HEK293 (cell line): ENCODE data around the gene NBDY.

Source experiments
- CTCF ChIA-PET: fragments of 350-600 bp; formaldehyde crosslinking; extraction: SDS; loops from one replicate; lab custom pipeline; 2021; ENCODE audit warnings: antibody characterized with exemption; lab: Yijun Ruan, JAX
- POLR2A ChIA-PET: fragments of 300-600 bp; formaldehyde crosslinking; extraction: SDS; loops from one replicate; lab custom pipeline; 2020; ENCODE audit warnings: antibody characterized with exemption, inconsistent platforms; lab: Yijun Ruan, JAX
- H3K27ac ChIP-seq: fragments of 200-500 bp; sonication (Bioruptor generic); 2 replicates; pipeline ENCODE4 v1.5.1; 2014; ENCODE audit warnings: low read depth, low read length, control low read depth, inconsistent platforms; ENCODE audit errors: extremely low read depth
- H3K36me3 ChIP-seq, 2 experiments: fragments of 200-500 bp in 1 of 2; sonication (Bioruptor generic) in 1 of 2; 1 replicate in 1 of 2; 2 replicates in 1 of 2; pipeline ENCODE4 v1.5.1; 2014 to 2017; ENCODE audit warnings: inconsistent platforms in 2 of 2, low read length in 2 of 2; ENCODE audit not compliant: control insufficient read depth in 2 of 2, insufficient read depth in 1 of 2
- H3K4me1 ChIP-seq: fragments of 200-500 bp; sonication (Bioruptor generic); 2 replicates; pipeline ENCODE4 v1.5.1; 2014; ENCODE audit warnings: mild to moderate bottlenecking, low read length, inconsistent platforms; ENCODE audit not compliant: control insufficient read depth, insufficient read depth
- H3K4me3 ChIP-seq: 2 replicates; pipeline ENCODE4 v1.5.1; 2011; ENCODE audit warnings: low read depth, mild to moderate bottlenecking, control low read depth, low read length, moderate library complexity
- H3K9me3 ChIP-seq: fragments of 200-500 bp; sonication (Bioruptor generic); 2 replicates; pipeline ENCODE4 v1.5.1; 2014; ENCODE audit warnings: low read depth, low read length, inconsistent platforms; ENCODE audit not compliant: control insufficient read depth, insufficient read depth
- EGR2 ChIP-seq: fragments of 450-650 bp; formaldehyde crosslinking; IDR thresholded peaks from 2 replicates; pipeline ENCODE4 v1.5.1; 2016; ENCODE audit warnings: low read depth, missing biosample characterization, missing genetic modification characterization
- INSM2 ChIP-seq: fragments of 450-650 bp; formaldehyde crosslinking; IDR thresholded peaks from 2 replicates; pipeline ENCODE4 v1.5.1; 2016; ENCODE audit warnings: missing biosample characterization, missing genetic modification characterization
- SP2 ChIP-seq: fragments of 450-650 bp; formaldehyde crosslinking; IDR thresholded peaks from 2 replicates; pipeline ENCODE4 v1.5.1; 2016; ENCODE audit warnings: missing biosample characterization, missing genetic modification characterization
- WT1 ChIP-seq: fragments of 450-650 bp; formaldehyde crosslinking; IDR thresholded peaks from 2 replicates; pipeline ENCODE4 v1.5.1; 2016; ENCODE audit warnings: missing biosample characterization, missing genetic modification characterization
- ZBTB1 ChIP-seq: fragments of 450-650 bp; formaldehyde crosslinking; IDR thresholded peaks from 2 replicates; pipeline ENCODE4 v1.5.1; 2016; ENCODE audit warnings: missing biosample characterization, missing genetic modification characterization
- ZFP69B ChIP-seq: fragments of 450-650 bp; formaldehyde crosslinking; IDR thresholded peaks from 2 replicates; pipeline ENCODE4 v1.5.1; 2016; ENCODE audit warnings: missing biosample characterization, missing genetic modification characterization
- ZNF133 ChIP-seq: fragments of 450-650 bp; formaldehyde crosslinking; IDR thresholded peaks from 2 replicates; pipeline ENCODE4 v1.5.1; 2016; ENCODE audit warnings: missing biosample characterization, missing genetic modification characterization
- ZNF221 ChIP-seq: fragments of 450-650 bp; formaldehyde crosslinking; IDR thresholded peaks from 2 replicates; pipeline ENCODE4 v1.5.1; 2017; ENCODE audit warnings: missing biosample characterization, missing genetic modification characterization, borderline replicate concordance
- ZNF280C ChIP-seq: fragments of 450-650 bp; formaldehyde crosslinking; IDR thresholded peaks from 2 replicates; pipeline ENCODE4 v1.5.1; 2016; ENCODE audit warnings: missing biosample characterization, missing genetic modification characterization
- ZNF302 ChIP-seq: fragments of 450-650 bp; formaldehyde crosslinking; IDR thresholded peaks from 2 replicates; pipeline ENCODE4 v1.5.1; 2016; ENCODE audit warnings: missing biosample characterization, missing genetic modification characterization, low read depth
- ZNF311 ChIP-seq: fragments of 450-650 bp; formaldehyde crosslinking; IDR thresholded peaks from 2 replicates; pipeline ENCODE4 v1.5.1; 2017; ENCODE audit warnings: missing biosample characterization, missing genetic modification characterization, borderline replicate concordance
- ZNF488 ChIP-seq: fragments of 450-650 bp; formaldehyde crosslinking; IDR thresholded peaks from 2 replicates; pipeline ENCODE4 v1.5.1; 2016; ENCODE audit warnings: missing biosample characterization, missing genetic modification characterization
- ZNF621 ChIP-seq: fragments of 450-650 bp; formaldehyde crosslinking; IDR thresholded peaks from 2 replicates; pipeline ENCODE4 v1.5.1; 2017; ENCODE audit warnings: missing biosample characterization, missing genetic modification characterization
- ZNF785 ChIP-seq: fragments of 450-650 bp; formaldehyde crosslinking; IDR thresholded peaks from 2 replicates; pipeline ENCODE4 v1.5.1; 2016; ENCODE audit warnings: missing biosample characterization, missing genetic modification characterization
- ZNF843 ChIP-seq: fragments of 450-650 bp; formaldehyde crosslinking; IDR thresholded peaks from 2 replicates; pipeline ENCODE4 v1.5.1; 2016; ENCODE audit warnings: missing biosample characterization, missing genetic modification characterization
- TF ChIP-seq, protein P1 (sequence below): sonication (generic); formaldehyde crosslinking; IDR thresholded peaks from 2 replicates; pipeline ENCODE4 v1.8.1; 2022; ENCODE audit warnings: mild to moderate bottlenecking, moderate library complexity, missing genetic modification reagents
- TF ChIP-seq, protein P2 (sequence below): fragments of 450-650 bp; formaldehyde crosslinking; IDR thresholded peaks from 2 replicates; pipeline ENCODE4 v1.5.1; 2016; ENCODE audit warnings: missing biosample characterization, missing genetic modification characterization
- TF ChIP-seq, protein P3 (sequence below): fragments of 450-650 bp; formaldehyde crosslinking; IDR thresholded peaks from 2 replicates; pipeline ENCODE4 v1.5.1; 2017; ENCODE audit warnings: missing biosample characterization, missing genetic modification characterization

The NBDY gene

DNA sequence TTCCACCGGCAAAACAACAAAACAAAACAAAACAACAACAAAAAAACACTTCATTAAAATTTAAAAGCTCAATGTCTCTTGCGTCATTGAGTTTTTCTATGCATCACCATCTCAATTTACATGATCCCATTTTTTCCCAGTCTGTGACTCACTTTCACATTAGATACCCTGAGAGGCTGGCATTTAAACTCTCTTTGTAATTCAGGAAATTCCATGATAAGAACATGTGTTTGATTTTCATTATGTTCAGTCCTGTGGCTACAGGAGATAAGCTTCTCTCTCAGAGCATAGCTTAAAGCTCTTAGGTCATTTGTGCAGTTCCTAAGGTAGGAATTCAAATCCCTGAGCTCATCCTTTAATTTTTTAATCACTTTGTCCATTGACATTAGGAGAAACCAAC is 104.6 kb downstream of the NBDY start (continued):
- TF ChIP-seq ZNF280C (tag by site-specific recombination) (no peak), ZNF621 (tag by site-specific recombination) (no peak), ZBTB1 (tag by site-specific recombination) (no peak), ZNF133 (tag by site-specific recombination) (no peak), INSM2 (tag by site-specific recombination) (no peak), ZNF221 (tag by site-specific recombination) (no peak)

DNA sequence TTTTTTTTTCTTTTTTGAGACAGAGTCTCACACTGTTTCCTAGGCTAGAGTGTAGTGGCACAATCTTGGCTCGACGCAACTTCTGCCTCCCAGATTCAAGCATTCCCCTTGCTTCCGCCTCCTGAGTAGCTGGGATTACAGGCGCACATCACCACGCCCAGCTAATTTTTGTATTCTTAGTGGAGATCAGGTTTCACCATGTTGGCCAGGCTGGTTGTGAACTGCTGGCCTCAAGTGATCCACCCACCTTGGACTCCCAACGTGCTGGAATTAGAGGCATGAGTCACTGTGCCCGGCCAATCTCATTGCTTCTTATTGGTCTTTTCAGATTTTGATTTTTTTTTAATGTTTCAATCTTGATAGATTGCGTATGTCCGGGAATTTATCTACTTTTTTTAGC is 124.4 kb downstream of the NBDY start:
- Histone ChIP-seq H3K27ac (no peak overlapping the region), H3K9me3 (no peaks in the 10 kb centered on the region), H3K4me1 (no peaks in the 10 kb centered on the region), H3K4me3 (no peak overlapping the region), H3K36me3 (no peaks in the 10 kb centered on the region)
- POLR2A ChIA-PET: no interaction called here
- CTCF ChIA-PET: interaction anchor here (0.6 kb wide), 1 partner anchor 1405 kb away, joined by 3 read pairs; no protein-coding TSS in a partner anchor
- TF ChIP-seq EGR2 (peak; percentile 6; the same call in 1 of the 2 replicates), ZNF221 (tag by site-specific recombination) (no peak), SP2 (tag by site-specific recombination) (0 out of 2 replicates have a peak, but pooled peaks have one; percentile 7)

DNA sequence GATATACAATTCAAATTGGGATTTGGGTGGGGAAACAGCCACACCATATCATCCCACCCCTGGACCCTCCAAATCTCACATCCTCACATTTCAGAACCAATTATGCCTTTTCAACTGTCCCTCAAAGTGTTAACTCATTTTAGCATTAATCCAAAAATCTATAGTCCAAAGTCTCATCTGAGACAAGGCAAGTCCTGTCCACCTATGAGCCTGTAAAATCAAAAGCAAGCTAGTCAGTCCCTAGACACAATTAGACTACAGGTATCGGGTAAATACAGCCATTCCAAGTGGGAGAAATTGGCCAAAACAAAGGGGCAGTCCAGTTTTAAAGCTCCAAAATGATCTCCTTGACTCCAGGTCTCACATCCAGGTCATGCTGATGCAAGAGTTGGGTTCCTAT is 128.0 kb downstream of the NBDY start:
- POLR2A ChIA-PET: no interaction called here
- Histone ChIP-seq H3K27ac (no peak overlapping the region), H3K4me3 (no peak overlapping the region), H3K9me3 (no peaks in the 10 kb centered on the region), H3K36me3 (no peaks in the 10 kb centered on the region), H3K4me1 (no peaks in the 10 kb centered on the region)
- TF ChIP-seq ZFP69B (no peak), ZNF785 (tag by site-specific recombination) (no peak), WT1 (tag by site-specific recombination) (no peak), ZNF843 (tag by site-specific recombination) (no peak), ZNF302 (tag by site-specific recombination) (no peak), ZNF311 (tag by site-specific recombination) (no peak), ZNF488 (tag by site-specific recombination) (no peak)
- TF ChIP-seq, protein P1, sequence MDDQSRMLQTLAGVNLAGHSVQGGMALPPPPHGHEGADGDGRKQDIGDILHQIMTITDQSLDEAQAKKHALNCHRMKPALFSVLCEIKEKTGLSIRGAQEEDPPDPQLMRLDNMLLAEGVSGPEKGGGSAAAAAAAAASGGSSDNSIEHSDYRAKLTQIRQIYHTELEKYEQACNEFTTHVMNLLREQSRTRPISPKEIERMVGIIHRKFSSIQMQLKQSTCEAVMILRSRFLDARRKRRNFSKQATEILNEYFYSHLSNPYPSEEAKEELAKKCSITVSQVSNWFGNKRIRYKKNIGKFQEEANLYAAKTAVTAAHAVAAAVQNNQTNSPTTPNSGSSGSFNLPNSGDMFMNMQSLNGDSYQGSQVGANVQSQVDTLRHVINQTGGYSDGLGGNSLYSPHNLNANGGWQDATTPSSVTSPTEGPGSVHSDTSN (CRISPR knock-in tag): no peak
- TF ChIP-seq, protein P2, sequence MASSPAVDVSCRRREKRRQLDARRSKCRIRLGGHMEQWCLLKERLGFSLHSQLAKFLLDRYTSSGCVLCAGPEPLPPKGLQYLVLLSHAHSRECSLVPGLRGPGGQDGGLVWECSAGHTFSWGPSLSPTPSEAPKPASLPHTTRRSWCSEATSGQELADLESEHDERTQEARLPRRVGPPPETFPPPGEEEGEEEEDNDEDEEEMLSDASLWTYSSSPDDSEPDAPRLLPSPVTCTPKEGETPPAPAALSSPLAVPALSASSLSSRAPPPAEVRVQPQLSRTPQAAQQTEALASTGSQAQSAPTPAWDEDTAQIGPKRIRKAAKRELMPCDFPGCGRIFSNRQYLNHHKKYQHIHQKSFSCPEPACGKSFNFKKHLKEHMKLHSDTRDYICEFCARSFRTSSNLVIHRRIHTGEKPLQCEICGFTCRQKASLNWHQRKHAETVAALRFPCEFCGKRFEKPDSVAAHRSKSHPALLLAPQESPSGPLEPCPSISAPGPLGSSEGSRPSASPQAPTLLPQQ (tag by site-specific recombination): no peak
- TF ChIP-seq, protein P3, sequence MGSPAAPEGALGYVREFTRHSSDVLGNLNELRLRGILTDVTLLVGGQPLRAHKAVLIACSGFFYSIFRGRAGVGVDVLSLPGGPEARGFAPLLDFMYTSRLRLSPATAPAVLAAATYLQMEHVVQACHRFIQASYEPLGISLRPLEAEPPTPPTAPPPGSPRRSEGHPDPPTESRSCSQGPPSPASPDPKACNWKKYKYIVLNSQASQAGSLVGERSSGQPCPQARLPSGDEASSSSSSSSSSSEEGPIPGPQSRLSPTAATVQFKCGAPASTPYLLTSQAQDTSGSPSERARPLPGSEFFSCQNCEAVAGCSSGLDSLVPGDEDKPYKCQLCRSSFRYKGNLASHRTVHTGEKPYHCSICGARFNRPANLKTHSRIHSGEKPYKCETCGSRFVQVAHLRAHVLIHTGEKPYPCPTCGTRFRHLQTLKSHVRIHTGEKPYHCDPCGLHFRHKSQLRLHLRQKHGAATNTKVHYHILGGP (tag by site-specific recombination): no peak
- CTCF ChIA-PET: no interaction called here
